22Rv1 (cell line): ENCODE measurements around the gene CYP3A4.

ENCODE experiments used
- ZFX ChIP-seq: fragments of 450-650 bp; IDR thresholded peaks from 2 replicates; pipeline ENCODE4 v1.6.1; 2017; ENCODE audit warnings: antibody characterized with exemption, borderline replicate concordance
- TF ChIP-seq, protein P1 (sequence below): fragments of 450-650 bp; IDR thresholded peaks from 2 replicates; pipeline ENCODE4 v1.5.1; 2017; ENCODE audit warnings: mild to moderate bottlenecking

DNA sequence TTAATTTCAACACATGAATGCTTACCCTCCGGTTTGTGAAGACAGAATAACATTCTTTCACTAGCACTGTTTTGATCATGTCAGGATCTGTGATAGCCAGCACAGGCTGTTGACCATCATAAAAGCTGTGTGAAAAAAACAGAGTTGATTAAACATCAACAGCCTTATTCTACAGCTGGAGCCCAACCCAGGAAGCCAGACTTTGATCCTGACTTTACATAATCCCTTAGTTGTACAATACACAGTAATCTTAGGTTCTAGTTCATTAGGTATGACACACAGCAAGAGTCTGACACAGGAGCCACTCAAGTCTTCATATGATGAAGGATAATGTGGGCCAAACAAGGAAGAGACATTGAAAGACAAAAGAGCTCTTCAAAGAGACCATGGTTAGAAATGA, 11.4 kb downstream of the CYP3A4 start:
- TF ChIP-seq, protein P1, sequence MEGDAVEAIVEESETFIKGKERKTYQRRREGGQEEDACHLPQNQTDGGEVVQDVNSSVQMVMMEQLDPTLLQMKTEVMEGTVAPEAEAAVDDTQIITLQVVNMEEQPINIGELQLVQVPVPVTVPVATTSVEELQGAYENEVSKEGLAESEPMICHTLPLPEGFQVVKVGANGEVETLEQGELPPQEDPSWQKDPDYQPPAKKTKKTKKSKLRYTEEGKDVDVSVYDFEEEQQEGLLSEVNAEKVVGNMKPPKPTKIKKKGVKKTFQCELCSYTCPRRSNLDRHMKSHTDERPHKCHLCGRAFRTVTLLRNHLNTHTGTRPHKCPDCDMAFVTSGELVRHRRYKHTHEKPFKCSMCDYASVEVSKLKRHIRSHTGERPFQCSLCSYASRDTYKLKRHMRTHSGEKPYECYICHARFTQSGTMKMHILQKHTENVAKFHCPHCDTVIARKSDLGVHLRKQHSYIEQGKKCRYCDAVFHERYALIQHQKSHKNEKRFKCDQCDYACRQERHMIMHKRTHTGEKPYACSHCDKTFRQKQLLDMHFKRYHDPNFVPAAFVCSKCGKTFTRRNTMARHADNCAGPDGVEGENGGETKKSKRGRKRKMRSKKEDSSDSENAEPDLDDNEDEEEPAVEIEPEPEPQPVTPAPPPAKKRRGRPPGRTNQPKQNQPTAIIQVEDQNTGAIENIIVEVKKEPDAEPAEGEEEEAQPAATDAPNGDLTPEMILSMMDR, result no peak
- TF ChIP-seq ZFX, result no peak
